ENCODE results near the gene IRX5. TPM values are rescaled to one million over a fixed set of nuclear protein-coding genes. Genes with fewer than 3 reads are reported as not detected.
A peak's percentile ranks its signal among the peaks of the same experiment; 100 is the strongest.

Gene IRX5
- polyA plus RNA-seq (2013, experiment 1 of 2; ENCODE audit: insufficient read length), result 11.6 TPM
- 11.5 TPM for polyA plus RNA-seq (2013, experiment 2 of 2; ENCODE audit: insufficient read length)

GRCh38 chr16:54930005-54930868, at the start of gene IRX5:
Gene IRX5, plus strand, starts transcription at chr16:54930865. Its CDS starts 334 bp downstream, at chr16:54931199.
- peak; percentile 99 for DNase-seq

GRCh38 chr16:54882556-54882955, 48.1 kb upstream of the IRX5 start:
- no peak for DNase-seq

GRCh38 chr16:54883358-54883757, 47.3 kb upstream of the IRX5 start:
- no peak for DNase-seq

- no peak for DNase-seq
Measured at GRCh38 chr16:54886078-54886477, 44.6 kb upstream of the IRX5 start.

- no peak for DNase-seq
Measured at GRCh38 chr16:54890381-54890780, 40.3 kb upstream of the IRX5 start.

- no peak for DNase-seq
Measured at GRCh38 chr16:54891346-54891745, 39.3 kb upstream of the IRX5 start.

- no peak for DNase-seq
Measured at GRCh38 chr16:54892981-54893380, 37.7 kb upstream of the IRX5 start.

GRCh38 chr16:54897930-54898329, 32.7 kb upstream of the IRX5 start:
- DNase-seq, result no peak

GRCh38 chr16:54901606-54902005, 29.1 kb upstream of the IRX5 start:
- DNase-seq, result no peak

- DNase-seq, result no peak
Measured at GRCh38 chr16:54903047-54903446, 27.6 kb upstream of the IRX5 start.

- no peak for DNase-seq
Measured at GRCh38 chr16:54911079-54911478, 19.6 kb upstream of the IRX5 start.

GRCh38 chr16:54912720-54913119, 17.9 kb upstream of the IRX5 start:
- DNase-seq, result no peak

GRCh38 chr16:54921206-54921824, 9.3 kb upstream of the IRX5 start:
- DNase-seq, result peak; percentile 71

- no peak for DNase-seq
Measured at GRCh38 chr16:54923055-54923473, 7.6 kb upstream of the IRX5 start.

- no peak for DNase-seq
Measured at GRCh38 chr16:54923988-54924387, 6.7 kb upstream of the IRX5 start.

- DNase-seq, result peak; percentile 77
Measured at GRCh38 chr16:54926166-54926838, 4.4 kb upstream of the IRX5 start.

- DNase-seq, result no peak
Measured at GRCh38 chr16:54927125-54928015, 3.3 kb upstream of the IRX5 start.

- DNase-seq, result peak; percentile 42
Measured at GRCh38 chr16:54928016-54928356, 2.7 kb upstream of the IRX5 start.

GRCh38 chr16:54928411-54929089, 2.1 kb upstream of the IRX5 start:
- peak; percentile 78 for DNase-seq

GRCh38 chr16:54929090-54930004, 1.3 kb upstream of the IRX5 start:
- DNase-seq, result peak; percentile 100

GRCh38 chr16:54930869-54931119, 129 bp downstream of the IRX5 start:
- DNase-seq, result no peak
